IMR-90 (cell line): ENCODE data around the gene FMO4.

Source experiments
- CEBPB ChIP-seq: IDR thresholded peaks from 2 replicates; pipeline ENCODE4 v1.6.1; 2012; ENCODE audit warnings: low read depth, low read length, improper control_type of control experiment
- CTCF ChIP-seq: conservative IDR thresholded peaks from 2 replicates; pipeline ENCODE4 v1.5.1; 2012; ENCODE audit warnings: mild to moderate bottlenecking, low read depth, low read length, improper control_type of control experiment
- FOS ChIP-seq: fragments of 150-350 bp; IDR thresholded peaks from 2 replicates; pipeline ENCODE4 v1.6.1; 2016; ENCODE audit warnings: low read depth, low read length
- MAFK ChIP-seq: IDR thresholded peaks from 2 replicates; pipeline ENCODE4 v1.6.1; 2012; ENCODE audit warnings: low read depth, low read length, improper control_type of control experiment
- MAZ ChIP-seq: IDR thresholded peaks from 2 replicates; pipeline ENCODE4 v1.6.1; 2012; ENCODE audit warnings: low read depth, mild to moderate bottlenecking, low read length, improper control_type of control experiment, moderate library complexity, borderline replicate concordance
- MXI1 ChIP-seq: IDR thresholded peaks from 2 replicates; pipeline ENCODE4 v1.6.1; 2012; ENCODE audit warnings: low read depth, mild to moderate bottlenecking, low read length, moderate library complexity, borderline replicate concordance
- POLR2A ChIP-seq: IDR thresholded peaks from 2 replicates; pipeline ENCODE4 v1.6.1; 2012; ENCODE audit warnings: mild to moderate bottlenecking, low read depth, low read length
- RAD21 ChIP-seq: IDR thresholded peaks from 2 replicates; pipeline ENCODE4 v1.6.1; 2012; ENCODE audit warnings: low read length, improper control_type of control experiment
- SMC3 ChIP-seq: fragments of 150-350 bp; IDR thresholded peaks from 2 replicates; pipeline ENCODE4 v1.6.1; 2016; ENCODE audit warnings: low read depth, mild to moderate bottlenecking, antibody characterized with exemption, low read length, moderate library complexity
- USF2 ChIP-seq: fragments of 150-350 bp; IDR thresholded peaks from 2 replicates; pipeline ENCODE4 v1.6.1; 2017; ENCODE audit warnings: mild to moderate bottlenecking, antibody characterized with exemption, low read length, low read depth
- TF ChIP-seq, protein P1 (sequence below): fragments of 150-350 bp; IDR thresholded peaks from 2 replicates; pipeline ENCODE4 v1.6.1; 2016; ENCODE audit warnings: low read depth, mild to moderate bottlenecking, low read length, moderate library complexity, borderline replicate concordance

GRCh38 chr1:171296897-171297296, 17.1 kb upstream of the FMO4 start:
- TF ChIP-seq CEBPB (no peak), CTCF (no peak), MAZ (no peak), RAD21 (no peak), MAFK (no peak), FOS (no peak), POLR2A (no peak), USF2 (no peak), MXI1 (no peak), SMC3 (no peak)
- TF ChIP-seq, protein P1, sequence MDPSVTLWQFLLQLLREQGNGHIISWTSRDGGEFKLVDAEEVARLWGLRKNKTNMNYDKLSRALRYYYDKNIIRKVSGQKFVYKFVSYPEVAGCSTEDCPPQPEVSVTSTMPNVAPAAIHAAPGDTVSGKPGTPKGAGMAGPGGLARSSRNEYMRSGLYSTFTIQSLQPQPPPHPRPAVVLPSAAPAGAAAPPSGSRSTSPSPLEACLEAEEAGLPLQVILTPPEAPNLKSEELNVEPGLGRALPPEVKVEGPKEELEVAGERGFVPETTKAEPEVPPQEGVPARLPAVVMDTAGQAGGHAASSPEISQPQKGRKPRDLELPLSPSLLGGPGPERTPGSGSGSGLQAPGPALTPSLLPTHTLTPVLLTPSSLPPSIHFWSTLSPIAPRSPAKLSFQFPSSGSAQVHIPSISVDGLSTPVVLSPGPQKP = no peak
